NCI-H2029 treated with DMSO at 0.1 percent for 48 hours (cell line): Measurements from ENCODE around the gene CCDC87.
A peak's percentile ranks its signal among the peaks of the same experiment; 100 is the strongest.

Source experiments
- DNase-seq: peaks from one replicate; lab custom pipeline; 2025; lab: John Stamatoyannopoulos, UW

Gene CCDC87

DNA sequence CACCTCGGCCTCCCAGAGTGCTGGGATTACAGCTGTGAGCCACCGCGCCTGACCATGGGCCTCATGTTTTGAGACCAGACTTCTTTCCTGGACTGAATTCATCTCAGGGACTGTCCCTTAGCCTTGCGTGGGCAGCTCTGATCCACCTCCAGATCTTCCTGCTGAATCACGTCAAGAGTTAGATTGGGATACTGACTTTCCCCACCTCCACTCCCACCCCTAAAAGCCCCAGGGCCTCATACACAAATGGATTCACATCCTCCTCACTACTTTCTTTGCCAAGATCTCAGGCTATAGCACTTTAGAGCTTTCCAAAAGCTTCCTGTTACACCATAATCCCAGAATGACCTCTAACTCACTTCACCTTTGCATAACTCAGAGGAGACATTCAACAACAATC, 12.1 kb downstream of the CCDC87 start:
- DNase-seq = no peak

DNA sequence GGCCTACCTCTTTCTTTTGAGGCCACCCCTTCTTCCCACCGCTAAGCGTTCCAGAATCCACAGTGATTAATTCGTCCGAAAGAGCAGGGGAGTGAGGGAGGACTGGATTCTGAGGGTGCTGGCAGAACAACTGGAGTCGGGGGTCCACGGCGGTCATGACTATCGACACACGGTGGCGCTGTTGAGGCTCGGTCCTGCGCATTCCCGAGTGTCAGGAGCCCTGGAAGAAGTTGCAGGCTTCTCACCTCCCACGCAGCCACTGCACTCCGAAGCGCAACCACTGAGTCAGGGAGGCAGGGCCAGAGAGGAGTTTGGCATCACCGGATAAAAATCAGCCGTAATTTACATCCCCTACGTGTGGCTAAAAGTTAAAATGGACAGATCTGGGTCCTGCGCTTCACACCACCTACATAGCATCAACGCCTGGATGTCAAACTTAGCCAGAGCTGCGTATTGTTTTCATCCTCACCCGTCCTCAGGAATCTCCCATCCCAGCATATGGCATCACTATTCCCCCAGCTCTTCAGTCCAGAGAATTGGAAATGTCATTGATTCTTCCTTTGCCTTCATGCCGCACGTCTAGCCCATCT, 13.8 kb downstream of the CCDC87 start:
- peak; percentile 25 for DNase-seq

DNA sequence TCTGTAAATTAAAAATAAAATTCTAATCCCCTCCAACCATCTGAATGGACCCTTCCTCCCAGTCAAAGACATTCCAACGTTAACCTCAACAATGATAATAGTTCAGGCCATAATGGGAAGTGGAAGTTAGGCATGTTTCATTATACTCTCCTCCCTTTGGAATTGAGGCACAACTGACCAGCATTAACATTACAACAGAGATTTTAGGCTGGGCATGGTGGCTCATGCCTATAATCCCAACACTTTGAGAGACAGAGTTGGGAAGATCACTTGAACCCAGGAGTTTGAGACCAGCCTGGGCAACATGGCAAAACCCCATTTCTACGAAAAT, 22.0 kb downstream of the CCDC87 start:
- DNase-seq = no peak

DNA sequence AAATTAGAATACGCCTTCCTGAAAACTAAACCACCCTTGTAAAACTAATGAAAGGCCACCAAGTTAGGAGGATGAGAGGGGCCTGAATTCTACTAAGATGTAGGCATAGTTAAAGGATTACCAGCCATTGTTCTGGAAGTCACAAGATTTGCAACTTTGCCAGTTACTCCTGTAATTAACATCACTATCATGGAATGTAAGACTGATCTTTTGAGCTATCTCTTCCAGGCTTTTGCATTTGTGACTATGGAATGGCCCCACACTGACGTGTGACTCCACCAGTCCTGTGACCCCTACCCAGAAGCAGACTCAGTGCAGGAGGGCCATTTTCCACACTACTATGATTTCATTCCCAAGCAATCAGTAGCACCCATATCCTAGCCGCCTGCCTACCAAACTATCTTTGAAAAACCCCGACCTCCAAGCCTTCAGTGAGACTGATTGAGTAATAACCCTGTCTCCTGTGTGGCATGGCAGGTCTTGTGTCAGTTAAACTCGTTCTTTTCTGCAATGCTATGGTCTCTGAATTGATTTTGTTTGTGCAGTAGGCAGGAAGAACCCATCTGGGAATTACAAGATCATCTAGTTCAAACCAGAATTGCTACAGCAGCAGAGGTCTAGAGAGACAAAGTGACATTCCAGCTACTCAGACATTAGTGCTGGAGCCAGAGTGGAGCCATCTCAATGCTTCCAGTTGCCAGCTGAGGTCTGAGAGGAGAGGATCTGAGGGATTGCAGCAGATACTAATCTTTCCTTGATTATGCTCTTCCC, 22.6 kb downstream of the CCDC87 start:
- DNase-seq = no peak

DNA sequence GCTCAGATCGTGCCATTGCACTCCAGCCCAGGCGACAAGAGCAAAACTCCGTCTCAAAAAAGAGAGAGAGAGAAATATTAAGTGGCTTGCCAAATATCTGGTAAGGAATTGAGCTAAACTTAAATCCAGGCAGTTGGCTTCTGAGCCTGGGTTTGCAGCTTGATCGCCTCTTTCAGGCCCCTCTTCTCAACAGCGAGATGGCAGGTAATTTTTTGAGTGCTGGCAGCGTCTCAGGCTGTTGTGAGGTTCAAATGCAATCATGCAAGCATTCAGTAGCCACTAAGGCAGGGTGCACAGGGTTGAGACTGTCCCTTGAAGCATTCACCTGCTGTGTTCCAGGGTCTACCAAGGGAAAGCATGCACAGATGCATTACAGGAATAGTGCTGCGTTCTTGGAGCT, 23.8 kb downstream of the CCDC87 start:
- DNase-seq = no peak

DNA sequence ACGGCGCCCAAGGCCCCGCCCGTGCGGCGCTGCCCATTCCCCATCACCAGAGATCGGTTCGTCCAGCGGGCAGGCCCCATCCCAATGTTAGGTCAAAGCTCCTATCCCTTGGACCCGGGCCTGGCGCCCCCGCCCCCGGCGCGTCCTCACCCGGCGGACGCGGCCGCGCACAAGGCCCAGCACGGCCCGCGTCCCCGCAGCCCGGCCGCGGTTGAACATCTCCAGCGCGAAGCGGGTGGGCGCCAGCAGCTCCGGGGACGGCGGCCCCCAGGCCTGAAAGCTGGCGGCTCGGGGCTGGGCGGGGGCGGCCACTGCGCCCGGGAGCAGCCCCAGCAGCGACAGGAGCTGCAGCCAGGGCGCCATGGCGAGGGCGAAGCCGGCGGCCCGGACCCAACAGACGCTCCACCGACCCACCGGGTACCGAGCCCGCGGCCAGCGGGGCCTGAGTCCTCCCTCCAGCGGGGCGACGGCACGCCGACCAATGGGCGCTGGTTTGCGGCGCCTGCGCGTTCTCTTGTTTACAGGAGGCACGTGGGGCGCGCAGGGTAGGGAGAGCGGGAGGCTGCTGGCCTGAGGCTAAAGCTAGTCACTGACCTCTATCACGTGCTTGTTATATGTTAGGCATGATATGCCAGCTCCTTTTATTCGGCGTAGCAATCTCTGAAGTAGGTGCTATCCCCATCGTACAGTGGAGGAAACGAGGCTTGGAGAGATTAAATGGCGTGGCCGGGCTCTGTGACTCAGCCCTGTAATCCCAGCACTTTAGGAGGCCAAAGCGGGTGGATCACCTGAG, 24.5 kb downstream of the CCDC87 start, which contains the start of gene CTSF:
Gene CTSF, minus strand, starts transcription at position 483 of the 793 bp plus-strand sequence. Its CDS starts 120 bp downstream, at position 363.
- DNase-seq = peak; percentile 57

DNA sequence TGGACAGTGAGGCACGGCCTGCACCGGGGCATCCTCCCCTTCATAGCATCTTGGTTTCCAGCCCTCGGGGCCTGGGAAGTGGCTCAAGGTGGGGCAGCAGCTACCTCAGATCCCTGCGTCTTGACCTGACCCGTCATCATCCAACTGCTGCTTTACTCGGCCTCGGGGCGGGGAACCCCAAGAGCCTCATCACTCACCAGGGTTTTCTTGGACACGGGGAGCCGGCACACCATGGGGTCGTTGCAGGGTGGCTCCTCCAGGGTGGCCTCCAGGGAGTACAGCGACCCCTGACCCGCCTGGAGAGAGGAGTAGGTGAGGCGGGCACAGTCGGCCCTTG, 25.1 kb downstream of the CCDC87 start:
- DNase-seq = no peak

DNA sequence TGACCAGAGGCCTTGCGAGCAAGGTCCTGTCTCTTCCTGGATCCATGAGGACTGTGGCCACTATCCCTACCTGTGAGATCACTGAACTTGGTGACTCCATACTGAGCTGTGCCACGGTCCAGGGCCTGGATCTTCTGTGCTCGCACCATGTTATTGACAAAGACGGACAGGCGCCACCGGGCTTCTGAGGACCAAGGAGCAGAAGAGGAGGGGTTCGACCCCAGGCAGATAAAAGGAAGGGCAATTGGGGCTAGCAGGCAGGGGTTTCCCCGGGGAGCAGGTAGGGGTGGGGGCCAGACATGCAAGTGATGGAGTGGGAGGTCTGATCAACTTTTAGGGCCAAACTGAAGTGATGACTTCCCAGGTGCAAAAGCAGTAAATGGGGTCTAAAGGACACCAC, 26.6 kb downstream of the CCDC87 start:
- no peak for DNase-seq

DNA sequence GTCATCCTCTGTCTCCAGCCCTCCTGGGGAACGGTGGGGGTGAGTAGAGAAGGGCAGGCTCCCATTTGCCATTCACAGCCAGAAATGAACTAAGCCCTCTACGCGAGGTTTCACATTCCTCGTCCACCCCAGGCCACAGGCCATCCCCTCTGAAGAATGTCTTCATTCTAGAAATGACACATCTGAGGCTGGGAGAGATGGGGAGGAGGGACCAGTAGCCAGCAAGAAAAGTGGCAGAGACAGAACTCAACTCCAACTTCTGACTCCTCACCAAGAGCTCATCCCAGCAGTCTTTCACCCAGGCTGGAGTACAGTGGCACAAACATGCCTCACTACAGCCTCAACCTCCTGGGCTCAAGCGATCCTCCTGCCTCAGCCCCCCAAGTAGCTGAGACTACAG, 27.9 kb downstream of the CCDC87 start:
- DNase-seq = no peak

DNA sequence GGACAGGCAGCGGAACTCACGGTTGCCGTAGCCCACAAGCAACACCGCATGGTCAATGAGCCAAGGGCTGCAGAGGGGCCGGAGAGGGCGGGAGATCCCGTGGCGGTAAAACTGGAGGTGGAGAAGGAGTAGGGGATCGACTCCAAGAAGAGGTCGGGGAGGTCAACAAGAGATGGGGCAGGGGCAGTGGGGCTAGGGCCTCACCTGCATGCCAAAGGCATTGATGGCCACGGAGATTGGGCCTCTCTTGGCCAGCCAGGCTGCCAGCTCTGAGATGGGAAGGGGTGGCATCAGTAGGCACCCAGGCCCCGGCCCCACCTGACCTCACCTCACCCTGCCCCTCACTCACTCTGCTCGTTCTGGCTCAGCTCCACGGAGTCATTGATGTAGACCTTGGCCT, 28.3 kb downstream of the CCDC87 start:
- DNase-seq = no peak

DNA sequence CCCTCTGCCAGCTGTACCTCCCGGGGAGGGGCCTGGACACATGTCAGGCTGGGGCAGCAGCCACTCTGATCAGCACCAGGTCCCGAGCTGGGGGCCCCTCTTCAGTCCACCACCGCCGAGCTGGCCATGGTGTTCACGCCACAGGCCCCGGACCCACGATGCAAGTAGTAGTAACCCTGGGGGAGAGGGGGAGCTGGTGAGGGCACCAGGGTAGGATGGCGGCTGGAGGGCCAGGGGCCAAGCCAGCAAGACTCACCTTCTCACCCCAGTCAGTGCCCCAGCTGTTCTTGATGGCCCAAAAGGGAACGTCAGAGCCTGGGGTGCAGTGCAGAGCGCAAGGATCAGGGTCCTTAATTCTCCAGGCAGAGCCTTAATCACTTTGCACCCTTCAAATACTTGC, 29.0 kb downstream of the CCDC87 start:
- no peak for DNase-seq

DNA sequence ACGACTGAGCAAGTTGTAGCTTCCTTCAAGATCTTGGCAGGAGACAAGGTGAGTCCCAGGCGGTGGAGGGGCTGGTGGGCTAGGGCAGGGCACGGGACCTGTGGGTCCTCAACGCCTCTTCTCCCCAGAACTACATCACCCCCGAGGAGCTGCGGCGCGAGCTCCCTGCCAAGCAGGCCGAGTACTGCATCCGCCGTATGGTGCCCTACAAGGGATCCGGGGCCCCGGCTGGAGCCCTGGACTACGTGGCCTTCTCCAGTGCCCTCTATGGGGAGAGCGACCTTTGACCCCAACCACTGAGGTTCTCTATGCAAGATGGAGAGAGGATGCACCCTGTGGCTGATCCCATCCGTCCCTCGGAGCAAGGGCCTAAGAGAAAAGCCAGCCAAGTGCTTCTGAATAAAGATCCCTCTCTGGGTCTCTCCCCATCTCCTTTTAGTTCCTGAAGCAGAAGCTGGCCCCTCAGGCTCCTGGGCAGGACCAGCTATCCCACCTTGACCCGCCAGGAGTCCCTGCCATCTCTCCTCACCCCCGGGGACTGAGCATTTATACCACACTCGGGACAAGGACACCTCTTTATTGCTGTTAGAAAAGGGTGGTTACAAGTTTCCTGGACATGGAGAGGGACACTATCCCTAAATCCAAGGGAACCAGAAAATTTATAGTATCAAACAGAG, 29.8 kb downstream of the CCDC87 start:
- no peak for DNase-seq

DNA sequence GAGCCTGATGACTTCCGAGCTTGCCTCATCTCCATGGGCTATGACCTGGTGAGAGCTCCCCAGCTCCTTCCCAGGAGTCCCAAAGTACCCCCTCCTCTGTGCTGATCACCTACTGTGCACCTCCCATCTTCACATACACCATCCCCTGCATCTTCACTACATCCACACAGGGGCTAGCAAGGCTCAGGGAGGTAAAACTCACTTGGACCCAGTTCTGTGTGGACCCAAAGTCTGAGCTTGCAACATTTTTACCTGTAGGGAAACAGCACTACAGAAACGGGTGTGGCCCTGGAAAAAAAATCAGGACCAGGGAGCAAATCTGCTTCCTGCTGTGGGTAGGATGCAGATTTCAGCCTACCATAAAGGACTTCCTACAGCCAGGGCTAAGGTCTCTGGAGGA, 30.6 kb downstream of the CCDC87 start:
- no peak for DNase-seq

DNA sequence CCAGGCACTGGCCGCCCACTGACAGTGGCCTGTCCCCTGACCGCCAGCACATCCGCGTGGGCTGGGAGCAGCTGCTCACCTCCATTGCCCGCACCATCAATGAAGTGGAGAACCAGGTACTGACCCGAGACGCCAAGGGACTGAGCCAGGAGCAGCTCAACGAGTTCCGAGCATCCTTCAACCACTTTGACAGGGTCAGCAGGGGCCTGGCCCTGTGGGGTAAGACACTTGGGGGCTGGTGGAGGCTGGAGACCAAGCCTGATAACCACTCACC, 31.0 kb downstream of the CCDC87 start:
- no peak for DNase-seq

DNA sequence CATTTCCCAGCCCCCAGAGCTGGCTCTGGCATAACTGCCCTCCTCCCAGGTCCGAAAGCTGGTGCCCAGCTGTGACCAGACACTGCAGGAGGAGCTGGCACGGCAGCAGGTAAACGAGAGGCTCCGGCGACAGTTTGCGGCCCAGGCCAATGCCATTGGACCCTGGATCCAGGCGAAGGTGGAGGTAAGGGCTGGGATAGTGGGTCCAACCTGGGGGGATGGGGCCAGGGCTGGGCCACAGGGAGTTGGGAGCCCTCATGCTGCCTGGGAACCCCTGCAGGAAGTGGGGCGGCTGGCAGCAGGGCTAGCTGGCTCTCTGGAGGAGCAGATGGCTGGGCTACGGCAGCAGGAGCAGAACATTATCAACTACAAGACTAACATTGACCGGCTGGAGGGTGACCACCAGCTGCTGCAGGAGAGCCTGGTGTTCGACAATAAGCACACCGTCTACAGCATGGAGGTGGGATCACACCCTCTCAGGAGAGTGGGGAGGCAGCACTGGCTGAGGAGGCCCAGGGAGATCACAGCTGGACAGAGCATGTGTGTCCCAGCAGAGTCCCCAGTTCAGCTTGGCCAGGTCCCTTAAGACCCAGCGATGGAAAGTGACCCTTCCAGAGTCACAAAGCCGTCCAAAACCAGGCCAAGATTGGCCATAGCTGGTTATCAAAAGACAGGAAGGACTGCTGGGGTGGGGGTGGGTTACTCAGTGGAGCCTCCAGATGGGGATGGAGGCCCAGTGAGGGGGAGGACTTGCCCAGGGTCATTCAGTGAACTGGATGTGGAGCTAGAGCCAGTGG, 31.5 kb downstream of the CCDC87 start:
- DNase-seq = no peak

DNA sequence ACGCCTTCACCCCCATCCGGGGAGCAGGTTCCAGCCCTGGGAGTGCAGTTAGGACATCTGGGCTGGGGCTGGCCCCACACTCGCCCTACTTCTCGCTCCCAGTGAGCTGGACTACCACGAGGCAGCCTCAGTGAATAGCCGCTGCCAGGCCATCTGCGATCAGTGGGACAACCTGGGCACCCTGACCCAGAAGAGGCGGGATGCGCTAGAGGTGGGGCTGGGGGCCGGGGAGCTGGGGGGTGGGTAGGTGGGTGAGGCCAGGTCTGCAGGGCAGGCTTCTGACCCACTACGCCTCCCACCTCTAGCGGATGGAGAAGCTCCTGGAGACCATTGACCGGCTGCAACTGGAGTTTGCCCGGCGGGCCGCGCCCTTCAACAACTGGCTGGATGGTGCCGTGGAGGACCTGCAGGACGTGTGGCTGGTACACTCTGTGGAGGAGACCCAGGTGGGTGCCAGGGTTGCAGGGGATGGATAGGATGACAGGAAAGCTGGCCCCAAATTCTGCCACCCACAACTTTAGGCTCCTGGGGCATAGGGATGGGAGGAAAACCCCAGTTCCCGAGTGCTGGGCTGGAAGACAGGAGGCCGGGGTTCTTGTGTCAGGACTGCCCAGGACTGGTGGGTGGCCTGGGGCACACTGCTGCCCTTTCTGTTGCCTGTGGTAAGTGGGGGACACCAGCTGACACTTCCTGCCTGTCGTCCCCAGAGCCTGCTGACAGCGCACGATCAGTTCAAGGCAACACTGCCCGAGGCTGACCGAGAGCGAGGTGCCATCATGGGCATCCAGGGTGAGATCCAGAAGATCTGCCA, 32.8 kb downstream of the CCDC87 start:
- DNase-seq = no peak

DNA sequence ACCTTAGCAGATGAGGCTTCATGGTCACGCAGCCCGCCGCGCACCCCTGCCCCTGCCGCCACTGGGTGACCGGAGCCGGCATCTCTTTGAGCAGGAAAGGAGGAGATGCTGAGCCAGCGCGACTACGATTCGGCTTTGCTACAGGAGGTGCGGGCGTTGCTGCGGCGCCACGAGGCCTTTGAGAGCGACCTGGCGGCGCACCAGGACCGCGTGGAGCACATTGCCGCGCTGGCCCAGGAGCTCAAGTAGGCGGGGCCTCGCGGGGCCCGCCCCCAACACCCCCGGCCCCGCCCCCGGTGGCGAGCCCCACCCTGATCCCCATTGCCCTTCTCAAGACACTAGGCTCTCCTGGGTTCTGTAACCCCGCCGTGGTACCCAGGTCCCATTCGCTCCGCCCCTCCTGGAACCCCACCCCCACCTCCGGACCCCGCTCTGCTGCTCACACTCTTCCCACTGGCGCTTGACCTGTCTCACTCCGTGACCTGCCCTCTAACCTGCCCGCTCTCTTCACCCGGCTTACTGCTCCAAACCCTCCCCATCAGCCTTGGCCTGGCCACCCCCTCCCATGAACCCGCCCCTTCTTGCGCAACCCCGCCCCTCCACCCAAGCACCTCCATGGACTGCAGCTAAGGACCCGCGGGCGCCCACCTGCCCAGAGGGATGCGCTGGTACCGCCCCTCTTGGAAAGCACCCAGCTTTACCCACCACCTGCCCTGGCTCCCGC, 33.6 kb downstream of the CCDC87 start:
- no peak for DNase-seq

DNA sequence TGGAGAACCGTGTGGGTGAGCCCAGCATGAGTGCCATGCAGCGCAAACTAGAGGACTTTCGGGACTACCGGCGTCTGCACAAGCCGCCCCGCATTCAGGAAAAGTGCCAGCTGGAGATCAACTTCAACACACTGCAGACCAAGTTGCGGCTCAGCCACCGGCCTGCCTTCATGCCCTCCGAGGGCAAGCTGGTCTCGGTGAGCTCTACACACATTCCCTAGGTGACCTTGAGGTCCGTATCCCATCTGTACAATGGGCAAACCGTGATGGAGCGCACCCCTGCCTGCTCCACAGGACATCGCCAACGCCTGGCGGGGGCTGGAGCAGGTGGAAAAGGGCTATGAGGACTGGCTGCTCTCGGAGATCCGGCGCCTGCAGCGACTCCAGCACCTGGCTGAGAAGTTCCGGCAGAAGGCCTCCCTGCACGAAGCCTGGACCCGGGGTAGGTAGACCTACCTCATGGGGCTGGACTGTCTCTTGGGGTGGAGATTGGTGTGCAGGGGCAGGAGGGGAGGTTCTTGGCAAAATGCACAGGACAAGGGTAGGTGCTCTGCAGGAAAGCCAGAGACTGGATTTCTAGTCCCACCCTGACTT, 35.0 kb downstream of the CCDC87 start:
- no peak for DNase-seq

DNA sequence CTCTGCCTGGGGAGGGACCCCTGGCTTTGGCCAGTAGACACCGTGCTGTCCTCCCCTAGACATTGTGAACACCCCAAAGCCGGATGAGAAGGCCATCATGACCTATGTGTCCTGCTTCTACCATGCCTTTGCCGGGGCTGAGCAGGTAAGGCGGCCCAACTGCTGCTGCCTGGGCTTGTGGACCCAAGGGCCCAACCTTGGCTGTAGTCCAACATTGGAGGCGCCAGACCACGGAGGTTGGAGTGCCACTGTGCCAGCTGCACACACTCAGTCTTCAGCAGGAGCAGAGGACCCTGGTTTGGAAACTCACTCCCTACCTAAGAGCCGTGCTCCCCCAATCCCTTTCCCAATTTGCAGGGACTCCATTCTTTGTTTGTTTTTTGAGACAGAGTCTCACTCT, 36.8 kb downstream of the CCDC87 start:
- DNase-seq = peak; percentile 42

DNA sequence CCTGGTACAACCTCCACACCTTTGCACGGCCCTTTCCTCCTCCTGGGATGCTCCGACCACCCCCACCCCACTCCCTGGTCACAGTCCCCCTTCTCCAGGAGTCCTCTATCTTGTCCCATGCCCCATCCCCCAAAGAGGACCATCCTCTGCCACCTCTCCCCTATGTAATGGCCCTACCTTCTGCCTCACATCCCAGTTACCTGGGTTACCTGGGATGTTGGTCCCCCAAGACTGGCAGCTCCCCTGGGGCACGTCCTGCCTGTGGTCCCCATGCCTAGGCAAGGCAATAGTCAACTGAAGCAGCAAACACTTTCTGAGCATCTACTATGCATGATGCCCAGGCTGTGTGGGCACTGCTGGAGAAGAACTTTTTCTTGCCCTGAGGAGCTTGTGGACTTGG, 37.4 kb downstream of the CCDC87 start:
- DNase-seq = no peak
